RWPE2 (cell line): Measurements from ENCODE around the gene DOCK3.

Experiments
- ATAC-seq: fragments of 200-7000 bp; cut with Tn5 transposase; 3 replicates; pipeline ENCODE4 v1.9.1; 2021; ENCODE audit warnings: low read depth
- DNase-seq: peaks from one replicate; pipeline ENCODE4 v3.0.0-alpha.2; 2020; ENCODE audit warnings: low spot score
- H3K27ac ChIP-seq: fragments of 450-650 bp; 2 replicates; pipeline ENCODE4 v1.5.1; 2017; ENCODE audit warnings: mild to moderate bottlenecking; ENCODE audit not compliant: poor library complexity, severe bottlenecking
- H3K27me3 ChIP-seq: fragments of 250-450 bp; sonication (Bioruptor Pico); 2 replicates; pipeline ENCODE4 v1.5.1; 2021; ENCODE audit warnings: mild to moderate bottlenecking, moderate library complexity; ENCODE audit not compliant: insufficient read depth, poor library complexity, severe bottlenecking
- H3K36me3 ChIP-seq: fragments of 250-450 bp; sonication (Bioruptor Pico); 2 replicates; pipeline ENCODE4 v1.5.1; 2020; ENCODE audit warnings: low read depth, mild to moderate bottlenecking, moderate library complexity
- H3K4me1 ChIP-seq: fragments of 250-450 bp; sonication (Bioruptor Pico); 2 replicates; pipeline ENCODE4 v1.5.1; 2021; ENCODE audit warnings: mild to moderate bottlenecking, moderate library complexity; ENCODE audit not compliant: insufficient read depth, poor library complexity, severe bottlenecking
- H3K4me3 ChIP-seq: fragments of 250-450 bp; sonication (Bioruptor Pico); 2 replicates; pipeline ENCODE4 v1.5.1; 2021; ENCODE audit warnings: mild to moderate bottlenecking, moderate library complexity; ENCODE audit not compliant: severe bottlenecking
- H3K9me3 ChIP-seq: fragments of 250-450 bp; sonication (Bioruptor Pico); 2 replicates; pipeline ENCODE4 v1.5.1; 2021; ENCODE audit warnings: mild to moderate bottlenecking, moderate library complexity; ENCODE audit not compliant: severe bottlenecking
- TF ChIP-seq, protein P1 (sequence below): fragments of 450-650 bp; IDR thresholded peaks from one replicate; pipeline ENCODE4 v1.5.1; 2017; ENCODE audit warnings: mild to moderate bottlenecking, moderate library complexity; ENCODE audit not compliant: poor library complexity, severe bottlenecking

DOCK3 gene

DNA sequence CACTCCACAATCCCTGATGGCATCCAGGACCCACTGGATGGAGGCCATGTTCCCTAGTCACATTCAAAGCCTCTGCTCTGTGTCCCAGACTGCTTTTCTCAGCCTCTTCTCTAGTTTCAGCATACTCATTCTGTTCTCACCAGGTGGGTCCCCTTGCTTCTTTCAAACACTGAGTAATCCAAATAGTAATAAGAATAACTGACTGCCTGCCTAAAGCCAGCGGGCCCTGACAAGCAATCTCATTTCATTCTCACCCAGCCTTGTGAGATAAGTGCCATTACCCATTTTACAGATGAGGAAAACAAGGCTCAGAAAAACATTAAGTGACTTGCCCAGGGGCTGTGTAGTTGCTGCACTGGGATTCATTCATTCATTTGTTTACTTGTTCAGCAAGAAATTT lies 32.3 kb upstream of the DOCK3 start:
- Histone ChIP-seq H3K27ac (no peak overlapping the region), H3K36me3 (peaks cover 50% of the 10 kb centered on the region), H3K4me1 (no peaks in the 10 kb centered on the region), H3K9me3 (no peaks in the 10 kb centered on the region), H3K4me3 (no peak overlapping the region), H3K27me3 (no peaks in the 10 kb centered on the region)
- ATAC-seq (no peak), DNase-seq (no peak)
- TF ChIP-seq, protein P1, sequence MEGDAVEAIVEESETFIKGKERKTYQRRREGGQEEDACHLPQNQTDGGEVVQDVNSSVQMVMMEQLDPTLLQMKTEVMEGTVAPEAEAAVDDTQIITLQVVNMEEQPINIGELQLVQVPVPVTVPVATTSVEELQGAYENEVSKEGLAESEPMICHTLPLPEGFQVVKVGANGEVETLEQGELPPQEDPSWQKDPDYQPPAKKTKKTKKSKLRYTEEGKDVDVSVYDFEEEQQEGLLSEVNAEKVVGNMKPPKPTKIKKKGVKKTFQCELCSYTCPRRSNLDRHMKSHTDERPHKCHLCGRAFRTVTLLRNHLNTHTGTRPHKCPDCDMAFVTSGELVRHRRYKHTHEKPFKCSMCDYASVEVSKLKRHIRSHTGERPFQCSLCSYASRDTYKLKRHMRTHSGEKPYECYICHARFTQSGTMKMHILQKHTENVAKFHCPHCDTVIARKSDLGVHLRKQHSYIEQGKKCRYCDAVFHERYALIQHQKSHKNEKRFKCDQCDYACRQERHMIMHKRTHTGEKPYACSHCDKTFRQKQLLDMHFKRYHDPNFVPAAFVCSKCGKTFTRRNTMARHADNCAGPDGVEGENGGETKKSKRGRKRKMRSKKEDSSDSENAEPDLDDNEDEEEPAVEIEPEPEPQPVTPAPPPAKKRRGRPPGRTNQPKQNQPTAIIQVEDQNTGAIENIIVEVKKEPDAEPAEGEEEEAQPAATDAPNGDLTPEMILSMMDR = no peak

DNA sequence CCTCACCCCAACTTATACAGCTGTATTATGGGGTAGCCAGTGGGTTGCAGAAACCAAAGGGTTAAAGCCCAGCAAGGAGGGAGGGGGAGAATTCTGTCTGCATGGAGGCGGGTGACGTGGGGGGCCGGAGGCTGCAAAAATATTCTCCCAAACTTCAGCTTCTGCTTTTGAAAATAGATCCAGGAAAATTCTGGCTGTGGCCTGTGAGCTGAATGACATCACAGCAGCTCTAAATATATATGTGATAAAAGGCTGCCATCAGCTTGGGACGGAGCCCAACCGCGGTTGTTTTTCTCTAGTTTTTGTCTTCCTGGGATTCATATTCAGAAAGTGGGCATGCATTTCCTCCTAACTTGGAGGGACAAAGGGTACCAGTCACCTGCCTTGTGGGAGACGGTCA lies 30.2 kb upstream of the DOCK3 start:
- H3K9me3 ChIP-seq = no peaks in the 10 kb centered on the region
- no peaks in the 10 kb centered on the region for H3K27me3 ChIP-seq
- H3K4me3 ChIP-seq = no peak overlapping the region
- DNase-seq (no peak), ATAC-seq (no peak)
- H3K27ac ChIP-seq = no peak overlapping the region
- H3K36me3 ChIP-seq = peaks cover 48% of the 10 kb centered on the region
- TF ChIP-seq, protein P1 = no peak
- no peaks in the 10 kb centered on the region for H3K4me1 ChIP-seq

DNA sequence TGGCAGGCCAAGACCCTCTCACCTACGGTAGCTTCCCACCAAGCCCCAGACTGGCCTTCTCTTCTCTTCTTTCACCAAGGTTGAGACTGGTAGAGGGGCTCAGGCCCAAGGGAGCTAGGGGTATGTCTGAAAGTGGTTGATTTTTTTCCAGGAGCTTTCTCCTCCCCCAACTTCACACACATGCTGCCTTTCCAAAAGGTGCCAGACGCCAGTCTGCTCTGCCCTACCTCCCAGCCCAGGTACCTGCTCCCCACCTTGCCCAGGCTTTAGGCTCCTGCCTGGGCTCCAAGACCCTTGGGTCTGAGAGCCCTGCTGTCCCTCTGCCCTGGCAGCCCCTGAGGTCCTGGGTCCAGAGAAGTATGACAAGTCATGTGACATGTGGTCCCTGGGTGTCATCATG lies 29.3 kb upstream of the DOCK3 start:
- peaks cover 42% of the 10 kb centered on the region for H3K36me3 ChIP-seq

DNA sequence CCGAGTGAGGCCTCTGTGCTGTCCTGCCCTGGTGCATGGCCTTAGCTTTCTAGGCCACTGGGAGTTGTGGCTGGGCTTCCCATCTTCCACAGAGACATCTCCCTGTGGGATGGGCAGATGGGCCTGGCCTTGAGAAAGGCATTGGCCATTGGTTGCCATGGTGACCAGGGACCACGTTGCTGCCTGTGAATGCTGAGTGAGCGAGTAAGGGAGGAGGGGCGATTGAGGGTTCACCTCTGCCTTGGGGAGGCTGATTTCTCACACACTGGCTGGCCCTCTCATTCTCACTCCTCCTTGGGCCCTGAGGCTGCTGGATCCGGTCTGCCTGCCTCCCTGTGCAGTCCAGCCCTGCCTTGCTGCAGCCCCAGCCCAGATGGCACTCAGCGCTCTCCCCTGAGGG lies 26.4 kb upstream of the DOCK3 start:
- Histone ChIP-seq H3K9me3 (no peaks in the 10 kb centered on the region), H3K36me3 (peaks cover 17% of the 10 kb centered on the region), H3K27me3 (no peaks in the 10 kb centered on the region), H3K27ac (no peak overlapping the region), H3K4me1 (no peaks in the 10 kb centered on the region), H3K4me3 (no peak overlapping the region)
- DNase-seq = no peak
- ATAC-seq = no peak
- TF ChIP-seq, protein P1 = no peak

More for the DNA sequence above, 29.3 kb upstream of the DOCK3 start:
- DNase-seq = no peak
- ATAC-seq = no peak
- Histone ChIP-seq H3K27ac (no peak overlapping the region), H3K4me3 (no peak overlapping the region), H3K27me3 (no peaks in the 10 kb centered on the region), H3K4me1 (no peaks in the 10 kb centered on the region), H3K9me3 (no peaks in the 10 kb centered on the region)
- TF ChIP-seq, protein P1 = no peak

DNA sequence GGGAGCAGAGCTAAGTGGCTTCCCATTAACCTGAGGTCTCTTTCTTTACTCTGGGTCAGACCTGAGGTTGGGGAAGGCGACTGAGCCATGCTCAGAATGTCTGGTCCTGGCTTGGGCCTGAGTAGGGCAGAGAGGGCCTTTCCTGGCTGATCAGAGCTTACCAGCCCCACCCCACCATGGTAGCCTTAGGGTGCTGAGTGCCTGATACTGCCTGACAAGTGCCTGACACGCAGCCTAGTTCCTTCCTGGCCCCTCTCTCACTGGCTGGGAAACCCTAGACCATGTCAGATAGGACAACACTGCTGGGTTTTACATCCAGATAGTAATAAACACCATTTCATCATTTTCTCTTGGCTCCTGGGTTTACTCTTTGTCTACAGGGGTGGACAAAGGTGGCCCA lies 25.8 kb upstream of the DOCK3 start:
- DNase-seq (no peak), ATAC-seq (no peak)
- Histone ChIP-seq H3K27ac (no peak overlapping the region), H3K4me1 (no peaks in the 10 kb centered on the region), H3K9me3 (no peaks in the 10 kb centered on the region), H3K4me3 (no peak overlapping the region), H3K36me3 (peaks cover 17% of the 10 kb centered on the region), H3K27me3 (no peaks in the 10 kb centered on the region)
- TF ChIP-seq, protein P1 = no peak
